ENCODE data around the gene BCKDHB. TPM values are rescaled to one million over a fixed set of nuclear protein-coding genes. Genes with fewer than 3 reads are reported as not detected.

Gene BCKDHB
- total RNA-seq, 1 donor from 2014 or later, result 28.4 TPM

DNA sequence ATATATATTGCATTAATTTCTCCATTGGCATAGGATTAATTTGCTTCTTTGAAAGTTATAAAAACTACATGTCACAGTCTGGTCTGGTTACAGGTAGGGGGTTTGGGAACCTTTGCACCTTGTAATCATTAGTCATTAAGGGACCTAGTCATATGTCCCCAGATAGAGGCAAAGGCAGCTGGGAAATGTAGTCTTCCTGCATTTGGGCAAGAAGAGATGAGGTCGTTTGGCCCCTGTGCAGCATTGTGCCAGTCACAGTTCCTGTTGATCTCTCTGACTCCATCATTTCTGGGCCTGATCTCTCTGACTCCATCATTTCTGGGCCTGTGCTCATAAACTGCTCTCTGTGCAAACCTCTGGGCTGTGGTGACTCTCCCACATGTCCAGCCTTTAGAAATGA is 73.2 kb downstream of the BCKDHB start:
- H3K9me3 Mint-ChIP-seq, result peaks cover 5% of the 10 kb centered on the region
- no peak for DNase-seq (ENCODE audit: low spot score in 2 of 2, unreplicated experiment in 2 of 2)
- H3K36me3 Mint-ChIP-seq, result peaks cover 6% of the 10 kb centered on the region
- no peaks in the 10 kb centered on the region for H3K4me1 Mint-ChIP-seq
- TF ChIP-seq, protein P1, sequence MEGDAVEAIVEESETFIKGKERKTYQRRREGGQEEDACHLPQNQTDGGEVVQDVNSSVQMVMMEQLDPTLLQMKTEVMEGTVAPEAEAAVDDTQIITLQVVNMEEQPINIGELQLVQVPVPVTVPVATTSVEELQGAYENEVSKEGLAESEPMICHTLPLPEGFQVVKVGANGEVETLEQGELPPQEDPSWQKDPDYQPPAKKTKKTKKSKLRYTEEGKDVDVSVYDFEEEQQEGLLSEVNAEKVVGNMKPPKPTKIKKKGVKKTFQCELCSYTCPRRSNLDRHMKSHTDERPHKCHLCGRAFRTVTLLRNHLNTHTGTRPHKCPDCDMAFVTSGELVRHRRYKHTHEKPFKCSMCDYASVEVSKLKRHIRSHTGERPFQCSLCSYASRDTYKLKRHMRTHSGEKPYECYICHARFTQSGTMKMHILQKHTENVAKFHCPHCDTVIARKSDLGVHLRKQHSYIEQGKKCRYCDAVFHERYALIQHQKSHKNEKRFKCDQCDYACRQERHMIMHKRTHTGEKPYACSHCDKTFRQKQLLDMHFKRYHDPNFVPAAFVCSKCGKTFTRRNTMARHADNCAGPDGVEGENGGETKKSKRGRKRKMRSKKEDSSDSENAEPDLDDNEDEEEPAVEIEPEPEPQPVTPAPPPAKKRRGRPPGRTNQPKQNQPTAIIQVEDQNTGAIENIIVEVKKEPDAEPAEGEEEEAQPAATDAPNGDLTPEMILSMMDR (IDR thresholded peaks at IDR 0.05; ENCODE audit: unreplicated experiment), result no peak
- no peak overlapping the region for H3K4me3 Mint-ChIP-seq
- H3K27ac Mint-ChIP-seq, result no peak overlapping the region
- H3K27me3 Mint-ChIP-seq (ENCODE audit: low read depth), result no peaks in the 10 kb centered on the region

- Mint-ChIP-seq H3K27ac (no peak overlapping the region), H3K4me3 (no peak overlapping the region), H3K4me1 (no peaks in the 10 kb centered on the region), H3K36me3 (peaks cover 11% of the 10 kb centered on the region), H3K9me3 (peaks cover 12% of the 10 kb centered on the region), H3K27me3 (ENCODE audit: low read depth) (no peaks in the 10 kb centered on the region)
- no peak for DNase-seq (ENCODE audit: low spot score in 2 of 2, unreplicated experiment in 2 of 2)
- TF ChIP-seq, protein P1 (IDR thresholded peaks at IDR 0.05; ENCODE audit: unreplicated experiment), result no peak
These were observed 75.0 kb downstream of the BCKDHB start for GRCh38 chr6:80181352-80182081.

GRCh38 chr6:80182308-80182707 is 75.8 kb downstream of the BCKDHB start:
- Mint-ChIP-seq H3K9me3 (peaks cover 14% of the 10 kb centered on the region), H3K4me3 (no peak overlapping the region), H3K36me3 (peaks cover 12% of the 10 kb centered on the region), H3K4me1 (no peaks in the 10 kb centered on the region), H3K27ac (no peak overlapping the region), H3K27me3 (ENCODE audit: low read depth) (no peaks in the 10 kb centered on the region)
- DNase-seq (ENCODE audit: low spot score in 2 of 2, unreplicated experiment in 2 of 2), result no peak
- TF ChIP-seq, protein P1 (IDR thresholded peaks at IDR 0.05; ENCODE audit: unreplicated experiment), result no peak

DNA sequence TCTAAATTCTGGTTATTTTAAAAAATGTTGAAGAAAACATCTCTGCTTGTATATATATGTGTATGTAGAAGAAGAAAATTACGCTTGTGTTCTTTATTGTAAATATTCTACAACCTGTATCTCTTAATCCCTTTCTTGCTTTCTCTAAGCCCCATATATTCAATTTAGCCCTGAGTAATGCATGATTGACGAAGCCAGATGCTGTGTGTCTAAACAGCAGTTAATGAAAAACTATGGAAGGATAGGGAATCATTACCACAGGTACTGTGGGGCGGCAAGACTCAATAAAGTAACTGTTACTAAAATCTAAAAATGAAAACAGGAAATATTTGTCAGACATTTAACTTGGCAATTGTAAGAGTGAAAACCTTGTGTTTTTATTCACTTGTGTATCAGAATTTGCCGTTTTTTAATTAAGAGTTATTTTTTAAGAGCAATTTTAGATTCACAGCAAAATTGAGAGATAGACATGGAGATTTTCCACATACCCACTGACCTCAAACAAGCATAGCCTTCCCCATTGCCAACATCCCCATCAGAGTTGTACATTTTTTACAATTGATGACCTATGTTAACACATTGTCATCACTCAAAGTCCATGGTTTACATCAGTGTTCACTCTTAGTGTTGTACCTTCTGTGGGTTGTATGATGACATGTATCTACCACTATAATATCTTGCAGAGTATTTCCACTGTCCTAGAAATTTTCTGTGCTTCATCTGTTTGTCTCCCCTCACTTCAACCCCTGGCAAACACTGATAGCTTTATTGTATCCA is 76.7 kb downstream of the BCKDHB start:
- no peaks in the 10 kb centered on the region for H3K27me3 Mint-ChIP-seq (ENCODE audit: low read depth)
- no peaks in the 10 kb centered on the region for H3K4me1 Mint-ChIP-seq
- TF ChIP-seq, protein P1 (IDR thresholded peaks at IDR 0.05; ENCODE audit: unreplicated experiment), result no peak
- H3K9me3 Mint-ChIP-seq, result peaks cover 21% of the 10 kb centered on the region
- no peak for DNase-seq (ENCODE audit: low spot score in 2 of 2, unreplicated experiment in 2 of 2)
- no peak overlapping the region for H3K4me3 Mint-ChIP-seq
- no peak overlapping the region for H3K27ac Mint-ChIP-seq
- H3K36me3 Mint-ChIP-seq, result peaks cover 15% of the 10 kb centered on the region

DNA sequence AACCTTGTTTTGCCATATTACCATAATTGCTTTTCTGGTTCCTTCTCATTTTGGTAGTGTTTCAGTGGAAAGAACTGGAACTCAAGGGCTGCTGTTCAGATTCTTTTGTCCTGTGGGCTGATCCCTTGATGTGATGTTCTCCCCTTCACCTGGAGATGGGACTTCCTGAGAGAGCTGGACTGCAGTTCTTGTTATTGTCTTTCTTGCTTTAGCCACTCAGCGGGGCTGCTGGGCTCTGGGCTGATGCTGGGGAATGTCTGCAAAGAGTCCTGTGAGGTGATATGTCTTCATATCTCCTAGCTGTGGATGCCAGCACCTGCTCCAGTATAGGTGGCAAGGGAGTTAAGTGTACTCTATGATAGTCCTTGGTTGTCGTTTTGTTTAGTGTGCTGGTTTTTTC is 79.0 kb downstream of the BCKDHB start:
- Mint-ChIP-seq H3K9me3 (peaks cover 21% of the 10 kb centered on the region), H3K36me3 (peaks cover 15% of the 10 kb centered on the region), H3K4me3 (no peak overlapping the region), H3K27ac (no peak overlapping the region), H3K27me3 (ENCODE audit: low read depth) (no peaks in the 10 kb centered on the region), H3K4me1 (no peaks in the 10 kb centered on the region)
- TF ChIP-seq, protein P1 (IDR thresholded peaks at IDR 0.05; ENCODE audit: unreplicated experiment), result no peak
- DNase-seq (ENCODE audit: low spot score in 2 of 2, unreplicated experiment in 2 of 2), result no peak
